Skin of body (tissue), 2 donors: ENCODE data around the gene ECHS1. TPM values are rescaled to one million over a fixed set of nuclear protein-coding genes. Genes with fewer than 3 reads are reported as not detected.
"Not testable (repeated sequence)": the region's sequence is repeated elsewhere in the genome, so short reads cannot be mapped to it uniquely, and the experiment has no call there.

Experiments
- DNase-seq: peaks from one replicate; lab custom pipeline; 2025; lab: John Stamatoyannopoulos, UW
- total RNA-seq: library from RNA; depleted of rRNA; stranded (reverse); fragments of >200 nt; gene quantifications from one replicate; pipeline ENCODE4 v1.2.3, GENCODE V29; 2014

ECHS1 gene
- total RNA-seq = 41.2 TPM

DNA sequence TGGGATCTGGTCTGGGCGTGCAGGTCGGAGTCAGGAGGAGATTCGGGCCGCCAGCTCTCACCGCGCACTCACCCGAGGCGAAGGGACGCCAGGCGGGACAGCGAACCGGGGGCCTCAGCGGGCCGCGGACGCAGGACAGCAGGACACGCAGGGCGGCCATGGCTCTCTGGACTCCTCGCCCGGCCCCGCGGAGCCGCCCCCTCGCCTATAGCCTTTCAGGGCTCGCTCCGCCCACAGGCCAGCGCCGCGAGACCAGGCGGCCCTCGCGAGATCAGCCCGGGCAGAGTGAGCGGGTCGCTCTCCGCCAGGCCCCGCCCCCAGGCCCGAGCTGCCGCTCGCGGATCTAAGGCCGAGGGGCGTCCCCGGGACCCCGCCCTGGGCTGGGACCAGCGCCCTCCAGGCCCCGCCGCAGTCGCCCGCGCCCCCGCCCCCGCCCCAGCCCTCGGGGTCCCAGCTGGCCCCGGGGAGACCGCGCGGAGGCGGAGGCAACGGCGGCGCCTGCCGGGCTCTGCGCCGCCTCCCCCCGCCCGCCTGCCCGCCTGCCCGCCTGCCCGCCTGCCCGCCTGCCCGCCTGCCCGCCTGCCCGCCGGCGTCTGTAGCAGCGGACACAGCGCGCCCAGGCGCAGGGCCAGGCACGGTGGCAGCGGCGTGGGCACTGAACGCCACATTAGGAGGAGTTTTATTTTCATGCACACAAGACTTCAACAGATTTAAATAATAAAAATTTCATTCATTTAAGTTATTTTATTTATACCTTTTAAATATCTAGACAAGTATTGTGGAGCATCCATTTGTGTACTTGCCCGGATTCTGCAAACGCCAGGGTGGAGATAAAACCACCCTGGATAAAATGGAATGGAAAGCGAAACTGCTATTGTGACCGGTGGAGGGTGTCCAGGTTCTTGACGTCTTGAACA, at the start of gene ECHS1:
ECHS1 (minus strand) TSS at position 181 of the 917 bp plus-strand sequence; CDS start at position 160, 21 bp downstream.
- DNase-seq = peak; percentile 82

DNA sequence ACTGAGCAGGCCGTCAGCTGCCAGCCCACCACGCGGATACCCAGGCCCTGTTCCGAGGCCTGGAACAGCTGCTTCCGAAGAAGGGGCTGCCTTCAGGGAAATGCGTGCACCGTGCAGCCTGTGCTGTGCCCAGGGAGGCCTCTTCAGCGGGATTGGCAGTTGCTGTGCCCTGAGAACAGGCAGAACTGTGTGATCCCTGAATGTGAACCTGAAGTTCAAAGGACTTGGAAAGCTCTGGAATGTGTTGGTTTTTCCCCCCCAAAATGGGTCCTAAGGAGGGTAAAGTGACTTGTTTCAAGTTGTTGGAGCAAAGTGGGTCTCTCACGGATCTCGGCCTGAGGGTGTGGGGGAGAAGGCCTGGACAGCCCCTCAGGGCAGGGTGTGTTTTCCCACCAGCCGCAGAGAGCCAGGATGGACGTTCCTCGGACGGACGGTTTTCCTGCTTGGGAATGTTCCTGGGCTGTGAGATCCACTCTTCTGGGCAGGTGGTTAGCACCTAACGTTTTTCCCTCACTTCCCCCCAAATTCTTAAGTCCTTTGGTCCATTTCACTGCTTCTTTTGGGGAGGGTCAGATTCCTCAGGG, 49.2 kb upstream of the ECHS1 start:
- DNase-seq = no peak

DNA sequence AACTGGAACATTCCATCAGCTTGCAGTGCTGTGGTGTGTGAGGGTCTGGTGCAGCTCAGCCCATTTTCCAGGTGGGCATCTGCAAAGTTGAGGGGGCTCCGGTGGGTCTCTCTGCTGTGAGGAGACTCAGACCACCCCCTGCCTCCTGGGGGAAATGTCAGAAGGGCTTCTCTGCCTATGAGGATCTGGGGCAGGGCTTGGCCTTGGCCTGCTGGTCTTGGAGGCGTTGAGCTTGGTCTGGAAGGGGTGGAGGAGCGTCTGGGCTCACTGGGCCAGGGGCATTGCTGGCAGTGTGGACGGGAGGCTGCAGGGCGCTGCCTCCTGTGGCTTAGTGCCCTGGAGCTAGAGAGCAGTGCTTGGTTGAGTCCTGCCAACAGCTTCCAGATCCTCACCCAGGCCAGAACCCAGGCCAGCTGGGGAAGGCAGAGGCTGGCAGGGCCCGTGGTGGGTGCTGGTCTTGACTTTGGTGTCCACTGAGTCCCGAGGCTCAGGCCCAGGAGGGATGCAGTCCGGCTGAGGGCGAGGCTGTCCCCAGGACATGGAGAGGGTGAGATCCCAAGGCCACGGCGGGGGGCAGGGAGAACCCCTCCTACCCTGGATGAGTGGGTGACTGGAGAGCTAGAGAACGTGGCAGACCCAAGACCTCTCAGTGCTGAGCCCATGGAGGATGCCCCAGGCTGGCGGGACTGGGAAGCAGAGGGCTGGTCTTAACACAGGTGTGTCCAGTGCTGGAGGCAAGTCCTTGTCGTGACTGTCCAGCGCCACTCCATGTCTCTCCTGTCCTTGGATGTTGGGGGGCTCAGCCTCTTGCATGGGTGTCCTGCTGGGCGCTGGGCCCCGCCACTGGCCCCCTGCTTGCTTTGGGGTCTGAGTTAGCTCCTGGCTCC, 48.4 kb upstream of the ECHS1 start:
- DNase-seq = no peak

DNA sequence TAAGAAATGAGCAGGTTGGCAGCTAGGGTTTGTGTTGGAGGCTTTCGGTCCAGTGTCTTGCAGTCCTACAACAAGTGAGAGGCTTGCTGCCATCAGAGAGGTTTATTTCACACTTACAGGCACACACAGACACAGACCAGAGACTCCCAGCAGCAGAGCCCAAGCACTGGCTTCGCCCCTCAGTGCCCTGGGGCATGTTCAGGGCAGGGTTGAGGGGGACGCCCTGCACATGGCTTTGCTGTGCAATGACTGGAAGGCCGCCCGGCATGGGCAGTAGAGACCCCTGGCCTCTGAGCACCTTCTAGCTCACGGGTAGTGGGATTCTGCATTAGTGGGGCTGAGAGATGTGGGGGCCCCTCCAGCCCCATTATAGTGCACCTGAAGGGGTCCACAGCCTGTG, 47.4 kb upstream of the ECHS1 start:
- no peak for DNase-seq

DNA sequence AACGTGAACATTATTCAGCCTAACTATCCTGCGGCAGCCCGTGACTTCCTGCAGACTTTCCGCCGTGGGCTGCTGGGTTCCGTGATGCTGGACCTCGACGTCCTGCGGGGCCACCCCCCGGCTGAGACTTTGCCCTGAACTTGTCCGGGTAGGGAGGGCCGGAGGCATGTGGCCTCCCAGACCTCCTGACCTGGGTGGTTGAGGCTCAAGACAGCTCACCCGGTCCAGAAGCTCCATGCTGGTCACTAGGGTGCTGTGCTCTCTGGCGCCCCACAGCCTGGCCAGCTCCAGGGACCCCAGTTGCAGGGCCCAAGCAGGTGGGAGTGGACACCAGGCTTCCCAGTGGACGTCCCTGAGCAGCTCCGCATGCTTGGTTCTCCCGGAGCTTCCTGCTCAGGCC, 46.9 kb upstream of the ECHS1 start:
- DNase-seq = no peak

DNA sequence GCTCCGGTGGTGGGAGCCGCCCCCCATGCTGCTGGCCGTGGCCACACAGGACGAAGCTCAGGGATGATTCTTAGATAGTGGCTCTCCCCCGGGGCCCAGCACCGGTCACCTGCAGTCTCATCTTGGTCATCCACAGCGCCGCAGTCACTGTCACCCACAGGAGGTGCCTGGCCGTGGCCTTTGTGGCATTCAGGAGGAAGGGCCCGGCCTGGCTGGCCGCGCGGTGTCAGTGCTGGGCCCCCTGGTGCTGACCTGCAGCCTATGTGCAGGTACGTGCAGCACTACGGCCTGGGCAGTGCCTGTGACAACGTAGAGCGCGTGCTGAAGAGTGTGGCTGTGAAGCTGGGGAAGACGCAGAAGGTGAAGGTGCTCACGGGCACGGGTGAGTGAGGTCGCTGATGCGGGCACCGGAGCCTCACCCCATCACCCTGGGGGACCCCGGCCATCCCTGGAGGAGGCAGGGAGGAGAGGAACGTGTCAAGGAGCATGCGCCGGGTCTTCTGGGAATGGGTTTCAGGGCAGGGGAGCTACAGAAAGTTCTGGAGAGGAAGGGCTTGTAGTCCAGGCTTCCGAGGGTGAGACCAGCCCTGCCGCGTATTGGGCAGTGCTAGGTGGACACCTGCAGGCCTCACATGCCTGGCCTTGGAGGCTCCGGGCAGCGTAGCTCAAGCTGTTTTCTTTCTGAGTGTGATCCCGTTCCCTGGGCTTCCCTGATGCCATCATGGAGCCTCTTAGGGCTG, 46.2 kb upstream of the ECHS1 start:
- DNase-seq = no peak

DNA sequence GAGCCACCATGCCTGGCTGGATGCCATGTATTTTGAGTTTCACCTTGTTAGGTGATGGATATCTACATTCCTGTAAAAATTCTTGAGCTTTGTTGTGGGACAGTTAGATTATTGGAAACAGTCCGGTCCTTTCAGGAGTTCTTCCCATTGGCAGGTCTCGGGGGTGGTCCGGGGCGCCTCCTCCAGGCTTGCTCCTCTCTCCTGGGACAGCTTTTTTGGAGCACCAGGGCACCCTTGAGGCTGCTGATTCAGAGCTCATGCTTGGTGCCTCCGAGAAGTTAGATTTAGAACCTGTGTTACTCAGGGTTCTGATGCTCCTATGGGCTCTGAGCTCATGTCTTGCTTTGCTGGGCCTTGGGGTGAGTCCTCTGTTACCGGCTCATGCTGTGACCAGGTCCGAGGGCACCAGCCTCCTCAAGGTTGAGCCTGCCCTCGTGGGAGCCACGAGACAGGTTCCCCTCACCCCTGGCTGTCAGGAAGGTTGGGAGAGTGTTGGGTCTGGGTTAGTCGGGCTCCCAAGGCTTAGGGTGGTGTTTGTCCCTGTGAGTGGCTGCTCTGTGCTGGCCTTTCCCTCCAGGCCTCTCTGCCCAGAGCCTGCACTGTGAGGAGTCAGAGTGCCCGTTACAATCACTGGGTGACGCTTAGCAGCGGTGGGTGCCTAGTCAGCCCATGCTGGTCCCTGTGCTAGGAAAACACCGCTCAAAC, 45.3 kb upstream of the ECHS1 start:
- DNase-seq = no peak

DNA sequence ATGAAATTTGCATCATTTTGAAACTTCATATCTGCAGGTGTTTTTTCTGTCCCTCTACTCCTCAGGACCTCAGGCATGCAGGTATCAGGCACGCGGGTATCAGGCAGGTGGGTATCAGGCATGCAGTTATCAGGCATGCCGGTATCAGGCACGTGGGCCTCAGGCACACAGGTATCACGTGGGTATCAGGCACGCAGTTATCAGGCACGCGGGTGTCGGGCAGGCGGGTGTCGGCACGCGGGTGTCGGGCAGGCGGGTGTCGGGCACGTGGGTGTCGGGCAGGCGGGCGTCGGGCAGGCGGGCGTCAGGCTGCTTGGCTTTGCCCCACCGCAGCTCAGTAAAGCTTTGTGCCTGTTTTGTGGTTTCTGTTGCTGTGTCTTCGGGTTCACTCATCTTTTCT, 42.6 kb upstream of the ECHS1 start:
- DNase-seq = no peak

DNA sequence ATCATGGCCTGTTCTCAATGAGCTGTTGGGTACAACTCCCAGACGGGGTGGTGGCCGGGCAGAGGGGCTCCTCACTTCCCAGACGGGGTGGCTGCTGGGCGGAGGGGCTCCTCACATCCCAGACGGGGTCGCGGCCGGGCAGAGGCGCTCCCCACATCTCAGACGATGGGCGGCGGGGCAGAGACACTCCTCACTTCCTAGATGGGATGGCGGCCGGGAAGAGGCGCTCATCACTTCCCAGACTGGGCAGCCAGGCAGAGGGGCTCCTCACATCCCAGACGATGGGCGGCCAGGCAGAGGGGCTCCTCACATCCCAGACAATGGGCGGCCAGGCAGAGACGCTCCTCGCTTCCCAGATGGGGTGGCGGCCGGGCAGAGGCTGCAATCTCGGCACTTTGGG, 41.2 kb upstream of the ECHS1 start:
- DNase-seq = not testable (repeated sequence)

DNA sequence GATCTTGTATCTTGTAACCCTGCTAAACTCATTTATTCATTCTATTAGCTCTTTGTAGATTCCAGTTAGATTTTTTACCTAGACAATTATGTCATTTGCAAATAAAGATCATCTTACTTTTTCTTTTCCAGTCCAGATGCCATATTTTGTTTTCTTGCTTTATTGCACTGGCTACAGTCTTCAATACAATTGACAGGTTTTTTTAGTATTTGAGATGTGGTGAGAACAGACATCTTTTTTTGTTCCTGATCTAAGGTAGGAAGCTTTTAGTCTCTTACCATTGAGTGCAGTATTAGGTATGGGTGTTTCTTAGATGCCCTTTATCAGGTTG, 39.2 kb upstream of the ECHS1 start:
- no peak for DNase-seq

DNA sequence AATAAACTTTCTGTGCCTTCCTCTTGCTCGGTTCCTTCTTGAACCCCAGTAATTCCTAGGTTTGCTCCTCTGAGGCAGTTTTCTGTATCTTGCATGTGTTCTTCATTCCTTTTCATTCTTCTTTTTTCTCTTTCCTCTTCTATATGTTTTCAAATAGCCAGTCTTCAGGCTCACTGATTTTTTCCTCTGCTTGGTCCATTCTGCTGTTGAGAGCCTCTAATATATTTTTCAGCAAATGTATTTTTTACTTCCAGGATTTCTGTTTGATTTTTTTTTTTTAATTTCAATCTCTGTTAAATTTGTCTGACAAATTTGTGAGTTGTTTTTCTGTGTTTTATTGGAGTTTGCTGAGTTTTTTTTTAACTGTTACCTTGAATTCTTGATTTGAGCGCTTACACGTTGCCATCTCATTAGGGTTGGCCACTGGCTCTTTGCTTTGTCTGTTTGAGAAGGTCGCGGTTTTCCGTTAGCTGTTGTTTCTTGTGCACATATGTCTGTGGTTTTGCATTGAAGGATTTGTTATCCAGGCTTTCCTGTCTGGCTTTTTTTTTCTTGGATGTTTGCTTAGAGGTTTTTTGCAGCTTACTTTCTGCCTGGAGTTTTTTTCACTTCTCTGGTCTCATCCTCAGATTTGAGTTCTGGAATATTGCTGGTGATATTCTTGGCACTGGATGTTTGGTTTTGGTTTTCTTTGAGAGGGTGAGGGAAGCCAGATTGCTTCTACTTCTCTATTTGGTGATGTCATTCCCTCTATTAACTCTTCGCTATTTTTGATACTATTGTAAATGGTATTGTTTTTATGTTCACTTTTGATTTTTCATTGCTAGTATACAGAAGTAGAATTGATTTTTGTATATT, 38.6 kb upstream of the ECHS1 start:
- DNase-seq = no peak

DNA sequence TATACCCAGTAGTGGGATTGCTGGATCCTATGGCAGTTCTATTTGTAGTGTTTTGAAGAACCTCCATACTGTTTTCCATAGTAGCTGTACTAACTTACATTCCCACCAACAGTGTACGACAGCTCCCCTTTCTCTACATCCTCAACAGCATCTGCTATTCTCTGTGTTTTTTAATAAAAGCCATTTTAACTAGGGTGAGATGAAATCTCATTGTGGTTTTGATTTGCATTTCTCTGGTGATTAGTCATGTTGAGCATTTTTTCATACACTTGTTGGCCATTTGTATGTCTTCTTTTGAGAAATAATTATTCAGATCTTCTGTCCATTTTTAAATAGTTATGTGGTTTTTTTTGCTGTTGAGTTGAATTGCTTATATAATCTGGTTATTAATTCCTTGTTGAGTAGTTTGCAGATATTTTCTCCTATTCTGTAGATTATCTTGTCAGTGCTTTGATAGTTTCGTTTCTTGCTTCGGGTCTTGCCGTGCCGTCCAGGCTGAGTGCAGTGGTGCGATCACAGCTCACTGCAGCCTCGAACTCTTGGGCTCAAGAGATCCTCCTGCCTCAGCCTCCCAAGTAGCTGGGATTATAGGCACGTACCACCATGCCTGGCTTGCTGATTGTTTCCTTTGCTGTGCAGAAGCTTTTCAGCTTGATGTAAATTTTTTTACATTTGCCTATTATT, 32.8 kb upstream of the ECHS1 start:
- DNase-seq = no peak

DNA sequence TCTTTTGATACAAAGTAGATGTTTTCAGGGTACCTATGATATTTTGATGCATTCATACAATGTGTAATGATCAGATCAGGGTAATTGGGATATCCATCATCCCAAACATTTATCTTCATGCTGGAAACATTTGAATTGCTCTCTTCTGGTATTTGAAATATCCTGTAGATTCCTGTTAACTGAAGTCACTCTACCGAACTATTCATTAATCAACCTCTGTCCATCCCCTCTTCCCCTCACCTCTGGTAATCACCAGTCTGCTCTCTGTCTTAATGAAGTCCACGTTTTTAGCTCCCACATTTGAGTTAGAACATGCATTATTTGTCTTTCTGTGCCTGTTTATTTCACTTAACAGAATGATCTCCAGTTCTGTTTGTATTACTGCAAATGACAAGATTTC, 32.1 kb upstream of the ECHS1 start:
- DNase-seq = no peak

DNA sequence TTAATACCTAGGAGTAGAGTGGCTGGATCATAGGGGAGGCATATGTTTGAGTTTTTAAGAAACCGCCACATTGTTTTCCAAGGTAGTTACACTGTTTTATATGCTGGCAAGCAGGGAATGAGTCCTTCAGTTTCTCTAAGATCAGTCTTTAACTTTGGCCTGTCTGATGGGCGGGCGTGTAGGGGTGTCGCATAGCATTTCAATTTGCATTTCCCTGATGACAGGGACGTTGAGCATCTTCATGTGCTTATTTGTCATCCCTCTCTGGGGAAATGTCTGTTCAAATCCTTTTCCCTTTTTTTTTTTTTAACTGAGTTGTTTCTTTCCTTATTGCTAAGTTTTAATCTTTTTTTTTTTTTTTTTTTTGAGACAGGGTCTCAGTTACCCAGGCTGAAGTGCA, 30.6 kb upstream of the ECHS1 start:
- DNase-seq = no peak

DNA sequence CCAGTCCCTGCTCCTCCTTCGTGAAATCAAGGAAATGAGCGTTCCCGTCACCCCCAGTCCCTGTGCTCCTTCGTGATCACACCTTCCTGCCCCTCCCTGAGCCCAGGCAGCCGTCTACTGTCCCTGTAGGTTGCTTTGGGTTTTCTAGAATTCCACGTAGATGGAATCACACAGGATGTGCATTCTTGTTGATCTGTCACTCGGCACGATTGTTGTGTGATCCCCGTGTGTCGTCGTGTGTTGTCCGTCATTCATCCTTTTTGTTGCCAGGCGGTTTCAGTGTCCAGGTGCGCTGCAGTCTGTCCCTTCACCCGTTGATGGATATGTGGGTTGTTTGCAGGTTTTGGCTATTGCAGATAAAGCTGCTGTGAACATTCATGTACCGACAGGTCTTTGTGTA, 30.2 kb upstream of the ECHS1 start:
- no peak for DNase-seq

DNA sequence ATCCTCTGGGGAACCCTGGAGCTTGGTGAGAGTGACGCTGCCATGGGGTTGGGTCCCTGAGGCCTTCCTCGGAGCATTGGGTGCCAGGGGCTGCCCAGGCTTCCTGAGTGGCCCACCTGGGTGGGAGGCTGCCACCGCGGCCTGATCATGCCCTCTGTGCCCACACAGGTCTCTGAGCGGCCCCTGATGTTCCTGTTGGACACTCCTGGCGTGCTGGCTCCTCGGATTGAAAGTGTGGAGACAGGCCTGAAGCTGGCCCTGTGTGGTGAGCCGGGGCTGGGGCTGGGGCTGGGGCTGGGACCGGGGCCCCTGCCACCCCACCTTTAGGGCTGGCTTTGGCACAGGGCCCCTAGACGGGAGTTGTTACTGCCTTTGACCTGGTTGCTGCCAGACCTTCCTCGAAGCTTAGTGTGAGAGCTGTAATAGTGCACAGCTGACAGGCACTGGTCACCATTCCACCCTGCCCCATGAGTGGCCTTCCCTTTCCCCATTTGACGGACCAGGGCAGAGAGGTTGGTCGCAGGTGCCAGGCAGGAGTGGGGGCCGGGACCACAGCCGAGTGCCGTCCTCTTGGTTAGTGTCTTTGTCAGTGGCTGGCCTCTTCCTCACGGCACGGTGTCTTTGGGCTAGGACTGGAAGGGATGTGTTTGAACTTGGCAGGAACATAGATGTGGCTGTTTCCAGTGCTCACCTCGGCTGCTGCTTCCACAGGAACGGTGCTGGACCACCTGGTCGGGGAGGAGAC, 29.0 kb upstream of the ECHS1 start:
- no peak for DNase-seq

DNA sequence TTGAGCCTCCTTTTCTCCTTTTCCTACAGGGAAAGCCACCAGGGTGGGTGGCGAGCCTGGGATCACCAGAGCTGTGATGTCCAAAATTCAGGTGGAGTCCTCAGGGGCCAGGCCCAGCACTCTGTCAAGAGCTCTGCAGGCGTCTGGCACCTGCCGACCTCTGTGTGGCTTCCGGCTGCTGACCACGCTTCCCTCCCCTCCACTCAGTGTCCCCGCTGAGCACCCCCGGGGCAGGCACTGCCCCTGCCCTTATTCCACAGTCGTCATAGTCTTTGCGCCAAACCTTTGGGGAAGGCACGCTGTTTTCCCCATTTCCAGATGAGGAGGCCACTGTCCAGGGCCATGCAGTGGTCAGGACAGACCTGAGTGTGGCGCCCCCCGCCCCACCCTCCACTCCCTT, 28.3 kb upstream of the ECHS1 start:
- no peak for DNase-seq

DNA sequence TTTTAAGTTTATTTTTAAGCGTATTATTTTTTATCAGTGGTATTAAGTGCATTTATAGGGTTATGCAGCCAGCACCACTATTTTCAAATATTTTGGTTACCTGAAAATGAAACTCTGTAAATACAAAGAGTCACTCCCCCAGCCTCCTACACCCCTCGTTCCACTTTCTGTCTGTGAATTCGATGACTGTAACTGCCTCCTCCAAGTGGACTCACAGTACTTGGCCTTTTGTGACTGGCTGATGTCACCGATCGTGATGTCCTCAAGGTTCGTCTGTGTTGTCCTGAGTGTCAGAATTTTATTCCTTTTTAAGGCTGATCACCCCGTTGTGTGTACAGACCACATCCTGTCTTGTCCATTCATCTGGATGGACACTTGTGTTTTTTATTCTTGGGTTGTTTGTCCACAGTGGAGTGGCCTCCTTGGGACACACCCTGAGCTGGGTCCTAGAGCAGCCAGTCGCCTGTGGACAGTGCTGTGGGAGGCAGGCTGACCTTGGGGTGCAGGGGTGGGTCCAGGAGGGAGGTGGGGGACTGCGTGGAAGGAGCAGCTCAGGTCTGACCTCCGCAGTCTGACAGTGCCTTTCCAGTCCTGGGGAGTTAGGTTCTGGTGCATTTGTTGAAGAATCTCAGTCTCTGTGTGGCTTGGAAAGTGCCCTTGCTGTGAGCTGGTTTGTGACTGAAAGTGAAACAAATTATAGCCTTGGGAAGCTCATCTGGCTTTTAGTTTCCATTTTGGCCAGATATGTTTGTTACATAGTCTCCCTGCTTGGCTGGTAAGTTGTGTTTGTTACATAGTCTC, 27.7 kb upstream of the ECHS1 start:
- DNase-seq = no peak
